ENCODE measurements around the gene PHOSPHO1.

DNA sequence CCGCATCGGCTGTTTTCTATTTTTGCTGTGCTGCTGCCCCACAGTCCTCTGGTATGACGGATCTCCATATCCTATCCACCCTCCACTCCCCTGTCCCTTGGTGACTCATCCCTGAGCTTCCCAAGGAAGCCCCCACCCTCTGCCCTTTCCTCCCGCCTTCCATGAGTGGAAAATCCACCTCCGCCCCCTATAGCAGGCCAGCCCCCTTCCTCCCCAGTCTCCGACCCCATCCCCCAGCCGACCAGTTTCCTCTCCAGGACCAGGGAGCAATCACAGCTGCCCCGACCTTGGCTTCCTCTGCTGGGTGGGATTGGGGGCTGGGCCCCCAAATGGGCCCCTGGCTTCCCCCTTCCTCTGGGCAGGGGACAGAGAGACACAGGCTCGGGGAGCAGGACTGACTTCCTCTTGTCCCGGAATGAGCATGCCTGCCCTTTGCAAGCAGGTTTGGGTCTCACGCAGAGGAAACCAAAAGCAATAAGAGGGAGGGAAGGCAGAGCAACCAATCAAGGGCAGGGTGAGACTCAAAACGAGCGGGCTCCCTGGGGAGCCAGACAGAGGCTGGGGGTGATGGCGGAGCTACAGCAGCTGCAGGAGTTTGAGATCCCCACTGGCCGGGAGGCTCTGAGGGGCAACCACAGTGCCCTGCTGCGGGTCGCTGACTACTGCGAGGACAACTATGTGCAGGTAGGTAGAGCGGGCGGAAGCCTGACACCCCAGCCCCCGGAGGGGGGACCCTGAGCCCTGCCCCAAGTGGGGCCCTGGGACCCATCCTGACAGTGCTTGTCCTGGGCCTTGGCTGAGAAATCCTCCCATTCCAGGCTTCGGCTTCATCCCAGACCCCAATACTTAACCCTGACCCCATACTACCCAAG is 20.2 kb downstream of the PHOSPHO1 start, which contains the start of the genes ABI3 and GNGT2:
- TF ChIP-seq CTCF (IDR thresholded peaks at IDR 0.05; ENCODE audit: insufficient read depth, low read length, poor library complexity, severe bottlenecking) (no peak), EZH2phosphoT487 (conservative IDR thresholded peaks at IDR 0.05; ENCODE audit: low read length) (no peak)

All from SU-DHL-6 (cell line).